Renal cortex interstitium (tissue), 15 donors: ENCODE measurements around the gene ESF1. TPM values are rescaled to one million over a fixed set of nuclear protein-coding genes. Genes with fewer than 3 reads are reported as not detected.

Experiments used
- DNase-seq, 11 donors: peaks; one replicate each; pipeline ENCODE4 v3.0.0-alpha.2; 2013; ENCODE audit warnings: low read depth in 9 of 11, low spot score in 4 of 11; ENCODE audit errors: extremely low read depth in 1 of 11
- long read RNA-seq, 16 experiments: transcript quantifications; one replicate each; lab custom pipeline, GENCODE V29; 2026
- polyA plus RNA-seq, 3 donors: library from polyadenylated mRNA; unstranded; fragments of 120-200 nt; gene quantifications; one replicate each; pipeline ENCODE4 v1.2.1, GENCODE V29; 2013; ENCODE audit not compliant: insufficient read length in 3 of 3

ESF1 gene, protein sequence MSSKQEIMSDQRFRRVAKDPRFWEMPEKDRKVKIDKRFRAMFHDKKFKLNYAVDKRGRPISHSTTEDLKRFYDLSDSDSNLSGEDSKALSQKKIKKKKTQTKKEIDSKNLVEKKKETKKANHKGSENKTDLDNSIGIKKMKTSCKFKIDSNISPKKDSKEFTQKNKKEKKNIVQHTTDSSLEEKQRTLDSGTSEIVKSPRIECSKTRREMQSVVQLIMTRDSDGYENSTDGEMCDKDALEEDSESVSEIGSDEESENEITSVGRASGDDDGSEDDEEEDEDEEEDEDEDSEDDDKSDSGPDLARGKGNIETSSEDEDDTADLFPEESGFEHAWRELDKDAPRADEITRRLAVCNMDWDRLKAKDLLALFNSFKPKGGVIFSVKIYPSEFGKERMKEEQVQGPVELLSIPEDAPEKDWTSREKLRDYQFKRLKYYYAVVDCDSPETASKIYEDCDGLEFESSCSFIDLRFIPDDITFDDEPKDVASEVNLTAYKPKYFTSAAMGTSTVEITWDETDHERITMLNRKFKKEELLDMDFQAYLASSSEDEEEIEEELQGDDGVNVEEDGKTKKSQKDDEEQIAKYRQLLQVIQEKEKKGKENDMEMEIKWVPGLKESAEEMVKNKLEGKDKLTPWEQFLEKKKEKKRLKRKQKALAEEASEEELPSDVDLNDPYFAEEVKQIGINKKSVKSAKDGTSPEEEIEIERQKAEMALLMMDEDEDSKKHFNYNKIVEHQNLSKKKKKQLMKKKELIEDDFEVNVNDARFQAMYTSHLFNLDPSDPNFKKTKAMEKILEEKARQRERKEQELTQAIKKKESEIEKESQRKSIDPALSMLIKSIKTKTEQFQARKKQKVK
- polyA plus RNA-seq, result 10 to 100 TPM; 25.4 to 30.3 (median 26.3) TPM
- long read RNA-seq, donor 1, partial matches to known transcripts, result 11 of 11 reads
- long read RNA-seq, donor 1, other reads (novel, unspliced or antisense), result 0 of 11 reads
- long read RNA-seq, donor 2, result 0 reads
- long read RNA-seq, donor 3, partial matches to known transcripts, result 15 of 15 reads
- long read RNA-seq, donor 3, other reads (novel, unspliced or antisense), result 0 of 15 reads
- long read RNA-seq, donor 4, partial matches to known transcripts, result 58 of 58 reads
- long read RNA-seq, donor 4, other reads (novel, unspliced or antisense), result 0 of 58 reads
- long read RNA-seq, donor 5, partial matches to known transcripts, result 117 of 122 reads
- long read RNA-seq, donor 5, other reads (novel, unspliced or antisense), result 5 of 122 reads
- long read RNA-seq, donor 6, partial matches to known transcripts, result 41 of 47 reads
- long read RNA-seq, donor 6, other reads (novel, unspliced or antisense), result 6 of 47 reads
- long read RNA-seq, donor 7, partial matches to known transcripts, result 29 of 36 reads
- long read RNA-seq, donor 7, other reads (novel, unspliced or antisense), result 7 of 36 reads
- long read RNA-seq, donor 8, partial matches to known transcripts, result 68 of 68 reads
- long read RNA-seq, donor 8, other reads (novel, unspliced or antisense), result 0 of 68 reads
- long read RNA-seq, donor 9, partial matches to known transcripts, result 13 of 13 reads
- long read RNA-seq, donor 9, other reads (novel, unspliced or antisense), result 0 of 13 reads
- long read RNA-seq, donor 10, partial matches to known transcripts, result 56 of 56 reads
- long read RNA-seq, donor 10, other reads (novel, unspliced or antisense), result 0 of 56 reads
- long read RNA-seq, donor 11, partial matches to known transcripts, result 35 of 35 reads
- long read RNA-seq, donor 11, other reads (novel, unspliced or antisense), result 0 of 35 reads
- long read RNA-seq, donor 12, result 0 reads
- long read RNA-seq, donor 13, partial matches to known transcripts, result 59 of 72 reads
- long read RNA-seq, donor 13, other reads (novel, unspliced or antisense), result 13 of 72 reads
- long read RNA-seq, donor 14, partial matches to known transcripts, result 16 of 16 reads
- long read RNA-seq, donor 14, other reads (novel, unspliced or antisense), result 0 of 16 reads
- long read RNA-seq, donor 15, result 0 reads
- long read RNA-seq, donor 16, partial matches to known transcripts, result 175 of 175 reads
- long read RNA-seq, donor 16, other reads (novel, unspliced or antisense), result 0 of 175 reads

GRCh38 chr20:13784893-13785715 lies at the start of gene ESF1, which contains the start of gene NDUFAF5:
TSS of gene ESF1 (minus strand) at chr20:13784919. CDS start at chr20:13783140, 1,779 bp downstream.
TSS of gene NDUFAF5 (plus strand) at chr20:13785028. CDS start at chr20:13785069, 41 bp downstream.
- peak; percentile 88 to 97 (median 93) for DNase-seq

DNA sequence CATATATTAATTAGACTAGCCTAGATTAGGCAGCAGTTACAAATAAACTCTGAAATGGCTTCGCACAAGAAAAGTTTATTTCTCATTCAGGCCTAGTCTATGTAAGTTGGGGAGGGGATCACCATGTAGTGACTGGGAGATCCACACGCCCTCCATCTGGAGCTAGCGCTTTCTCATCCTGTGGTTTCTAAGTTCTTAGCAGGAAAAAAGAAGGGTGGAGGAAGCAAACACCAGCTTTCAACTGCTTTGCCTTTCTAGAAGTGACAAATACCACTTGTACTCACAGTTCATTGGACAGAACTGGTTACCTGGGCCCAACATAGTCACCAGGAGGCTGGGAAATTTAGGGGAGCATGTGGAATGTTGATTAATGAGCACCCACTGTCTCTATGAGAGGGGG lies 46.8 kb upstream of the ESF1 start:
- no peak for DNase-seq

DNA sequence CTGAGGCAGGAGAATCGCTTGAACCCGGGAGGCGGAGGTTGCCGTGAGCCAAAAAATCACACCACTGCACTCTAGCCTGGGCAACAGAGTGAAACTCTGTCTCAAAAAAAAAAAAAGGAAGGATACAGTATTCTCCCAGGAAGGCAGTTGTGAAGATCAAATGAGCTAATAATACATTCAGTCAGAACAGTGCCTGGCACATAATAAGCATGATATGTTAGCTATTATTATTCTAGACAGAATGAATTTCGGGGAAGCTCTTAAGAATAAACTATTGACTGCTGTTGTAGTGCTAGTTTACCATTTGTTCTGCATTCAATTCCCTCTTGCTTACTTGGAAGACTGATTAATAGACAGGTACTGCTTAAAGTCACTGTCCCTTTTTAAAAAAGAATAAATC lies 40.7 kb upstream of the ESF1 start:
- DNase-seq, result no peak

- DNase-seq, result no peak
Measured at GRCh38 chr20:13824459-13824858, 39.7 kb upstream of the ESF1 start.

DNA sequence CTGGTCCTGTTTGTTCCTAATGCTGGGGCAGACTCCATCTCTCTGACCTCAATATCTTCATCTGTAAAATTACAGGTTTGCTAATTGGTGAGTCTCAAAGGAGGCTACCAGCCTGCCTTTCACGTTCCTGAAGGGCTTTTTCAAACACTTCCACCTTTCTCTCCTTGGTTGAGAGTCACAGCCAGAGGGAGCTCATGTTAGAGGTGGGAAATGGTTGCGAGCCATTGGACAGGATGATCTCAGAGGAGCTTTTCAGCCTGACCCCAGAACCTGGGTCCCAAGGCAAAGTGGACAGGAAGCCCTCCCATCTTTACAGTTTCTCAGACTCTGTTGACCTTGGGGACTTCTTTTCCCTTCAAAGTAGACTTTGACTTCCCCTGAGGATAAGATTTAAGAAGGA lies 37.7 kb upstream of the ESF1 start:
- DNase-seq, result no peak

- no peak for DNase-seq
Measured at GRCh38 chr20:13821876-13822275, 37.2 kb upstream of the ESF1 start.

GRCh38 chr20:13819885-13820645 lies 35.3 kb upstream of the ESF1 start:
- peak in 10 of 11 donors; percentile 24 to 57 (median 42) for DNase-seq

DNA sequence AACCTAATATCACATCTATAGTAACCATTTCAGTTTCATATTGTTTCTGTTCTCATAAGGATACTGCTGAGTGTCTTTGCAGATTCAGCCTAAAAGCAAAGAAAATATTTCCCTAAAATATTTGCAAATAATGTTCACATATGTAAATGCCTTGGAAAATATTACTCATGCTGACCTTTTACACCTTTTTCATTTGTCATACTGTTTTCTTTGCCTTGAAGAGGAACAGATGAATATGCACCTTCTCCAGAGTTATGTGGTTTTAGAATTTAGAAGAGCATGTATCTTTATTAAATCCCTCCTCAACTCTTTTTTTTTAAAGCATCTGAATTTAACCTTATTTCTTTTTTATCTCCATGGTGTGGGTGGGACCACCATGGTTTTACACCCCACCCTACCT lies 32.6 kb upstream of the ESF1 start:
- DNase-seq, result no peak

- DNase-seq, result no peak
Measured at GRCh38 chr20:13816757-13817156, 32.0 kb upstream of the ESF1 start.

DNA sequence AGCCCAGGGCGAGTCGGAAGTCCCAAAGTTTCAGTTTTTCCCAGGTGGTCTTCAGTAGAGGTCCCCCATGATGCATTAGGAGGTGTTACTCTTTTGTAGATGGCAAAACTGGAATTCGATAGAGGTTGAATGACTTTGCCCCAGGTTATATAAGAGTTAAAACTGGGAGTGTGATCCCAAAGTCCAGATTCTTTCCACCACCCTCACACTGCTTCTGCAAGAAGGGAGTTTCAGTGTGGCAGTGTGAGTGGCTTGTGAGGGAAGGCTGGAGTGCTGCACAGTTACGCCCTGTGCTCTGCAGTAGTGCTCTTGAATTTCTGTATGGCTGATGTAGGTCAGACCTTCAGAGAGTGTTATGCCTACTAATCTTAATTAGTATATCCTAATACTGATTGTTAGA lies 30.0 kb upstream of the ESF1 start:
- no peak for DNase-seq

GRCh38 chr20:13813910-13814309 lies 29.2 kb upstream of the ESF1 start:
- DNase-seq, result no peak

DNA sequence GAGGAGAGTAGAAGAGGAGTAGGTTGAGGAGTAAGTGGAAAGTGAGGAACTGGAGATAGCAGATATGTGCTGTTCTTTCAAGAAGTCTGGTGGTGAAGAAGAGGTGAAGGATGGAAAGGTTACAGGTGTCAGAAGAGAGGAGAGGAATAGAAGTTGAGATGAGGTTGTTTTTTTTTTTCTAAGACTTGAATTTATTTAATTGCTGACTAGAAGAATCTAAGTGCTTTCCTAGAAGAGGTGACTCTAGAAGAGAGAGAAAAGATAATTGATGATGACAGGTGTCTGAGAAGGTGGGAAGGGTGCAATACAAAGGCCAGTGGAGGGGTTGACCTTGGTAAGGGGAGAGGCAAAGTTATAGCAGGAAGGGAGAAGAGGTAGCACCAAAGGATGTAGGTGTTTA lies 25.7 kb upstream of the ESF1 start:
- DNase-seq, result no peak

DNA sequence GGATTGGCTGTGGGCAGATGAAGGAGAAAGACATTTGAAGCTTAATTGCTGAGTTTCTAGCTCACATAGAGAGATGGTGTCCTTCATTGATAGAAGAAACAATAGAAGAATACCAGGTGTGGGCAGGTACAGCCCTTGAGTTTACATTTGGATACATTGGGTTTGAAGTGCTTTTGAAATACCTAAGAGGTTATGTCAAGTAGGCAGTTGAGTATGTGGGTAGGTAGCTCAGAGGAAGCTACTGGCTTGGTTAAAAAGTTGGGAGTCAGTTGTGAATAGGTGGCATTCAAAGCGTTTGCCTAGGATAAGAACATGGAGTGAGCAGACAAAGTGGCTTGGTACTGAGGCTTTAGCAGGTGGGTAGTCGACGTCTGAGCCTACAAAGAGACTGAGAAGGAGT lies 25.1 kb upstream of the ESF1 start:
- no peak for DNase-seq

- DNase-seq, result no peak
Measured at GRCh38 chr20:13809373-13809772, 24.7 kb upstream of the ESF1 start.

GRCh38 chr20:13800728-13801134 lies 16.0 kb upstream of the ESF1 start:
- DNase-seq, result peak in 3 of 11 donors; percentile 18 to 31 (median 31)

GRCh38 chr20:13799974-13800373 lies 15.3 kb upstream of the ESF1 start:
- no peak for DNase-seq
